ENCODE data around the gene PRDM16. TPM values are rescaled to one million over a fixed set of nuclear protein-coding genes. Genes with fewer than 3 reads are reported as not detected.

Gene PRDM16
- total and polyA plus RNA-seq, 2 experiments from 2014 or later, result 0.14 to 0.16 TPM

DNA sequence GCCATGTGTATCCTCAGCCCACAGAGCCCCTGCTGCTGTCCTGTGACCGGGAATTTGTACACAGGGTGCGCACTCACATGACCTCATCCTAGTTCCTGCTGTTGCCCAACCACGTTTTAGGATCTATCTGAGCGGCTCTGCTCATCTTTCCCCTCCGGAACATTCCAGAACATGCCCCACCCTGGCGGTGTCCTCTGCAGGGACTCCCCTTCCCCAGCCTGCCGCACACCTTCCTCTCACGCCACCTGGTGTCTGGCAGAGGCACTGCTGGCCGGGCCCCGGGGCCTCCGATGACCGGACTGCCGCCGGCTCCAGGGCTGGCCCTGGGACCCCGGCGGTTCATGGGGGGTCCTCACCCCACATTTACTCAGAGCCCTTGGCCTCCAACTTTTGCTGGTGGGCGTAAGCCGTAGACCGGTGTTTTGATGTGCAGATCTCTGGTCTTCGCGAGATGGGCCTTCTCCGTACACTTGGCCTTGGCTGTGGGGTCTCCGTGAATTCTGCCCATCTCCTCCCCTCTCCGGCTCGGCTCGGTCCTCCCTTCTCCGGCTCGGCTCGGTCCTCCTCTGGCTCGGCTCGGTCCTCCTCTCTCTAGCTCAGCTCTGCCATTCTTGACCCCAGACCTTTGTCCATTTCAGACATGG lies 414.9 kb downstream of the PRDM16 start:
- H3K4me3 Mint-ChIP-seq, result no peak overlapping the region
- peaks cover 10% of the 10 kb centered on the region for H3K27me3 Mint-ChIP-seq (ENCODE audit: insufficient read depth, low read depth, poor library complexity)
- DNase-seq (ENCODE audit: low spot score), result peak; percentile 91
- H3K9me3 Mint-ChIP-seq, result peaks cover 25% of the 10 kb centered on the region
- Histone ChIP-seq H3K27me3 (ENCODE audit: insufficient read depth) (no peaks in the 10 kb centered on the region), H3K9me2 (ENCODE audit: insufficient read depth) (no peaks in the 10 kb centered on the region), H4K20me1 (replicated peaks; ENCODE audit: insufficient read depth) (no peaks in the 10 kb centered on the region), H3K4me2 (no peak overlapping the region), H3K4me3 (no peak overlapping the region), H3K79me2 (replicated peaks; ENCODE audit: insufficient read depth) (no peaks in the 10 kb centered on the region), H3F3A (replicated peaks; ENCODE audit: low read depth) (0 out of 2 replicates have a peak, but pooled peaks cover 2% of the 10 kb centered on the region), H3K4me1 (ENCODE audit: insufficient read depth) (no peaks in the 10 kb centered on the region), H3K27ac (ENCODE audit: low read depth) (no peak overlapping the region), H2AFZ (no peak overlapping the region), H3K36me3 (ENCODE audit: insufficient read depth) (no peaks in the 10 kb centered on the region)
- H3K36me3 Mint-ChIP-seq (ENCODE audit: low read depth), result peaks cover 12% of the 10 kb centered on the region; the same call in 2 of the 3 replicates
- H3K27ac Mint-ChIP-seq, result no peak overlapping the region; the same call in 1 of the 2 replicates
- peak; percentile 79 to 84 for TF ChIP-seq CTCF (conservative IDR thresholded peaks at IDR 0.05; ENCODE audit: low read depth in 2 of 2)
- TF ChIP-seq CREB1 (CRISPR knock-in tag; IDR thresholded peaks at IDR 0.05; ENCODE audit: low read depth), result peak; percentile 33; the same call in 1 of the 2 replicates
- no peak for TF ChIP-seq ZNF114 (CRISPR knock-in tag; IDR thresholded peaks at IDR 0.05)
- peaks cover 2% of the 10 kb centered on the region; the same call in 1 of the 3 replicates for H3K4me1 Mint-ChIP-seq
- peak; percentile 81 for ATAC-seq

GRCh38 chr1:3485016-3485415 lies 416.0 kb downstream of the PRDM16 start:
- Mint-ChIP-seq H3K4me3 (no peak overlapping the region; the same call in 2 of the 3 replicates), H3K36me3 (ENCODE audit: low read depth) (peaks cover 14% of the 10 kb centered on the region; the same call in 2 of the 3 replicates), H3K4me1 (peaks cover 2% of the 10 kb centered on the region; the same call in 1 of the 3 replicates), H3K9me3 (peaks cover 25% of the 10 kb centered on the region), H3K27ac (no peak overlapping the region), H3K27me3 (ENCODE audit: insufficient read depth, low read depth, poor library complexity) (peaks cover 11% of the 10 kb centered on the region)
- Histone ChIP-seq H3K27ac (ENCODE audit: low read depth) (no peak overlapping the region), H3K27me3 (ENCODE audit: insufficient read depth) (no peaks in the 10 kb centered on the region), H3F3A (replicated peaks; ENCODE audit: low read depth) (0 out of 2 replicates have a peak, but pooled peaks cover 2% of the 10 kb centered on the region), H3K9me2 (ENCODE audit: insufficient read depth) (no peaks in the 10 kb centered on the region), H3K4me1 (ENCODE audit: insufficient read depth) (no peaks in the 10 kb centered on the region), H2AFZ (no peak overlapping the region), H3K36me3 (ENCODE audit: insufficient read depth) (no peaks in the 10 kb centered on the region), H4K20me1 (replicated peaks; ENCODE audit: insufficient read depth) (no peaks in the 10 kb centered on the region), H3K4me2 (no peak overlapping the region), H3K4me3 (no peak overlapping the region), H3K79me2 (replicated peaks; ENCODE audit: insufficient read depth) (no peaks in the 10 kb centered on the region)
- TF ChIP-seq ZNF331 (CRISPR knock-in tag; IDR thresholded peaks at IDR 0.05; ENCODE audit: low read depth) (no peak), EZH2 (IDR thresholded peaks at IDR 0.05; ENCODE audit: low read depth, unreplicated experiment) (no peak), CREB1 (CRISPR knock-in tag; IDR thresholded peaks at IDR 0.05; ENCODE audit: low read depth) (no peak), STAT1 (IDR thresholded peaks at IDR 0.05; ENCODE audit: unreplicated experiment) (no peak)
- ATAC-seq (no peak), DNase-seq (ENCODE audit: low spot score) (no peak)

Small RNA genes within 50 kb of the gene (microRNA-seq; reads per million reads assigned to microRNA genes)
- gene MIR4251, result not detected

Other genes with a start within 250 kb of the PRDM16 start
- not detected in 2 replicates for gene ACTRT2, start 47.7 kb upstream of the PRDM16 start, total RNA-seq (2014; rRNA removed; shearing (Covaris generic))
- gene ACTRT2, start 47.7 kb upstream of the PRDM16 start, polyA plus RNA-seq (2016; fragmentation: Nextera tagmentation; extraction: Ambion mirVana), result not detected in 2 replicates

All from GM23338 (cell line).